Activated naive CD4-positive, alpha-beta T cell (primary cell): ENCODE results near the gene SCN5A.

Experiments
- DNase-seq, 4 experiments: peaks; one replicate each; lab custom pipeline; 2025; lab: John Stamatoyannopoulos, UW

SCN5A gene

GRCh38 chr3:38560996-38561717, 88.3 kb downstream of the SCN5A start:
- no peak for DNase-seq

GRCh38 chr3:38560284-38560683, 89.2 kb downstream of the SCN5A start:
- no peak for DNase-seq

GRCh38 chr3:38558864-38559263, 90.6 kb downstream of the SCN5A start:
- no peak for DNase-seq

GRCh38 chr3:38556640-38557358, 92.7 kb downstream of the SCN5A start:
- no peak for DNase-seq

- DNase-seq, result no peak
Measured at GRCh38 chr3:38555926-38556325, 93.6 kb downstream of the SCN5A start.

- no peak for DNase-seq
Measured at GRCh38 chr3:38555149-38555840, 94.2 kb downstream of the SCN5A start.

GRCh38 chr3:38554127-38554827, 95.2 kb downstream of the SCN5A start:
- no peak for DNase-seq

- no peak for DNase-seq
Measured at GRCh38 chr3:38553071-38553470, 96.4 kb downstream of the SCN5A start.

- DNase-seq, result no peak
Measured at GRCh38 chr3:38552364-38552763, 97.1 kb downstream of the SCN5A start.

- DNase-seq, result no peak
Measured at GRCh38 chr3:38551026-38551832, 98.3 kb downstream of the SCN5A start.

- no peak for DNase-seq
Measured at GRCh38 chr3:38549957-38550840, 99.3 kb downstream of the SCN5A start.

- no peak for DNase-seq
Measured at GRCh38 chr3:38549486-38549885, 100.0 kb downstream of the SCN5A start.

- no peak for DNase-seq
Measured at GRCh38 chr3:38549082-38549481, 100.4 kb downstream of the SCN5A start.

GRCh38 chr3:38548154-38548931, 101.1 kb downstream of the SCN5A start:
- no peak for DNase-seq

- no peak for DNase-seq
Measured at GRCh38 chr3:38545983-38546382, 103.5 kb downstream of the SCN5A start.

- no peak for DNase-seq
Measured at GRCh38 chr3:38545550-38545949, 103.9 kb downstream of the SCN5A start.

GRCh38 chr3:38544926-38545325, 104.6 kb downstream of the SCN5A start:
- no peak for DNase-seq

GRCh38 chr3:38543586-38543985, 105.9 kb downstream of the SCN5A start:
- DNase-seq, result no peak

GRCh38 chr3:38542401-38543298, 106.8 kb downstream of the SCN5A start:
- DNase-seq, result no peak
